CD4-positive, alpha-beta T cell (primary cell): ENCODE measurements around the gene RFX5. TPM values are rescaled to one million over a fixed set of nuclear protein-coding genes. Genes with fewer than 3 reads are reported as not detected.

Experiments
- ATAC-seq: fragments of 200-7000 bp; cut with Tn5 transposase; one replicate; pipeline ENCODE4 v1.10.0; 2022; ENCODE audit warnings: mild to moderate bottlenecking; ENCODE audit not compliant: poor library complexity
- CTCF ChIA-PET: fragments of 350-600 bp; sonication (Branson Sonifier 250); formaldehyde crosslinking; loops from one replicate; lab custom pipeline; 2021; ENCODE audit warnings: antibody characterized with exemption, inconsistent platforms; lab: Charles Lee
- POLR2A ChIA-PET: fragments of 350-600 bp; sonication (Branson Sonifier 250); formaldehyde crosslinking; loops from one replicate; lab custom pipeline; 2021; ENCODE audit warnings: antibody characterized with exemption, inconsistent platforms; lab: Charles Lee
- DNase-seq, 14 experiments: peaks; one replicate each; pipeline ENCODE4 v3.0.0-alpha.2; 2013 to 2020; ENCODE audit warnings: mixed read lengths in 2 of 14
- H3K27ac ChIP-seq, 2 donors: one replicate each; pipeline versions ENCODE4 v1.5.1 to v1.7.0; 2013; ENCODE audit warnings: low read length in 2 of 2, low read depth in 1 of 2, mild to moderate bottlenecking in 1 of 2
- H3K27me3 ChIP-seq, 2 experiments: 1 replicate in 1 of 2; 2 replicates in 1 of 2; pipeline versions ENCODE4 v1.6.1 to v1.7.0; 2013; ENCODE audit warnings: low read length in 2 of 2, control low read depth in 1 of 2, mild to moderate bottlenecking in 1 of 2, moderate library complexity in 1 of 2; ENCODE audit not compliant: insufficient read depth in 2 of 2, control insufficient read depth in 1 of 2
- H3K36me3 ChIP-seq: one replicate; pipeline ENCODE4 v1.6.1; 2013; ENCODE audit warnings: low read length, control low read depth; ENCODE audit not compliant: insufficient read depth
- H3K4me1 ChIP-seq: one replicate; pipeline ENCODE4 v1.6.1; 2013; ENCODE audit warnings: low read length, control low read depth; ENCODE audit not compliant: insufficient read depth
- H3K4me3 ChIP-seq: one replicate; pipeline ENCODE4 v1.5.1; 2013; ENCODE audit warnings: mild to moderate bottlenecking, low read length, moderate library complexity
- H3K9me3 ChIP-seq, 2 experiments: 1 replicate in 1 of 2; 2 replicates in 1 of 2; pipeline versions ENCODE4 v1.6.1 to v1.7.0; 2013; ENCODE audit warnings: low read length in 2 of 2, mild to moderate bottlenecking in 2 of 2, control low read depth in 1 of 2, moderate library complexity in 1 of 2; ENCODE audit not compliant: control insufficient read depth in 1 of 2, insufficient read depth in 1 of 2
- H3K27ac Mint-ChIP-seq: one replicate; pipeline ENCODE4 v1.8.0; 2020; ENCODE audit warnings: mixed read lengths
- H3K27me3 Mint-ChIP-seq: one replicate; pipeline ENCODE4 v1.8.0; 2021; ENCODE audit warnings: mixed read lengths
- H3K36me3 Mint-ChIP-seq: one replicate; pipeline ENCODE4 v1.8.0; 2021; ENCODE audit warnings: low read depth, mixed read lengths
- H3K4me1 Mint-ChIP-seq: one replicate; pipeline ENCODE4 v1.8.0; 2021; ENCODE audit warnings: low read depth, mixed read lengths
- H3K4me3 Mint-ChIP-seq: one replicate; pipeline ENCODE4 v1.8.0; 2020; ENCODE audit warnings: mild to moderate bottlenecking, mixed read lengths
- H3K9me3 Mint-ChIP-seq: one replicate; pipeline ENCODE4 v1.8.0; 2020; ENCODE audit warnings: mixed read lengths
- intact Hi-C, 2 experiments: fragments of 100-400 bp; cut with DNase I in 1 of 2; cut with micrococcal nuclease in 1 of 2; formaldehyde crosslinking; loops; one replicate each; pipeline versions ENCODE4 v1.15.1 to v1.9.0; 2023 to 2025; cut with DNase I, micrococcal nuclease
- total RNA-seq, 174 experiments: library from RNA in 2 of 174; stranded (reverse) in 2 of 174; gene quantifications; one replicate each; pipeline ENCODE4 v1.2.3 and lab custom pipeline; 2021 to 2026
- TF ChIP-seq, protein P1 (sequence below): fragments of 200-600 bp; IDR thresholded peaks from one replicate; pipeline ENCODE4 v1.8.0; 2022; ENCODE audit warnings: antibody characterized with exemption, mild to moderate bottlenecking

Gene RFX5
- total RNA-seq, 2 experiments from 2014 or later, result 62.0 to 65.7 TPM

- DNase-seq, result no peak
- Mint-ChIP-seq H3K9me3 (no peaks in the 10 kb centered on the region), H3K27ac (peak overlapping the region; percentile 45), H3K36me3 (peaks cover 82% of the 10 kb centered on the region), H3K4me1 (peaks cover 46% of the 10 kb centered on the region), H3K4me3 (no peak overlapping the region), H3K27me3 (no peaks in the 10 kb centered on the region)
- POLR2A ChIA-PET, result interaction anchor here (1.4 kb wide), 1 partner anchor 13 kb away, joined by 6 read pairs; the partner anchor contains the start of gene PI4KB
- intact Hi-C loops, result no loop called here
- Histone ChIP-seq H3K4me1 (peaks cover 28% of the 10 kb centered on the region), H3K27me3 (no peaks in the 10 kb centered on the region), H3K4me3 (no peak overlapping the region), H3K27ac (no peak overlapping the region), H3K9me3 (no peaks in the 10 kb centered on the region), H3K36me3 (peaks cover 88% of the 10 kb centered on the region)
- ATAC-seq, result no peak
- CTCF ChIA-PET, result interaction anchor here (1.3 kb wide), 1 partner anchor 26 kb away, joined by 7 read pairs; no protein-coding TSS in a partner anchor
- TF ChIP-seq, protein P1, sequence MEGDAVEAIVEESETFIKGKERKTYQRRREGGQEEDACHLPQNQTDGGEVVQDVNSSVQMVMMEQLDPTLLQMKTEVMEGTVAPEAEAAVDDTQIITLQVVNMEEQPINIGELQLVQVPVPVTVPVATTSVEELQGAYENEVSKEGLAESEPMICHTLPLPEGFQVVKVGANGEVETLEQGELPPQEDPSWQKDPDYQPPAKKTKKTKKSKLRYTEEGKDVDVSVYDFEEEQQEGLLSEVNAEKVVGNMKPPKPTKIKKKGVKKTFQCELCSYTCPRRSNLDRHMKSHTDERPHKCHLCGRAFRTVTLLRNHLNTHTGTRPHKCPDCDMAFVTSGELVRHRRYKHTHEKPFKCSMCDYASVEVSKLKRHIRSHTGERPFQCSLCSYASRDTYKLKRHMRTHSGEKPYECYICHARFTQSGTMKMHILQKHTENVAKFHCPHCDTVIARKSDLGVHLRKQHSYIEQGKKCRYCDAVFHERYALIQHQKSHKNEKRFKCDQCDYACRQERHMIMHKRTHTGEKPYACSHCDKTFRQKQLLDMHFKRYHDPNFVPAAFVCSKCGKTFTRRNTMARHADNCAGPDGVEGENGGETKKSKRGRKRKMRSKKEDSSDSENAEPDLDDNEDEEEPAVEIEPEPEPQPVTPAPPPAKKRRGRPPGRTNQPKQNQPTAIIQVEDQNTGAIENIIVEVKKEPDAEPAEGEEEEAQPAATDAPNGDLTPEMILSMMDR, result no peak
Observed at GRCh38 chr1:151314137-151314875, 32.7 kb downstream of the RFX5 start.

- H3K27me3 Mint-ChIP-seq, result no peaks in the 10 kb centered on the region
- ChIA-PET CTCF (interaction anchor here (1.3 kb wide), 1 partner anchor 27 kb away, joined by 7 read pairs; no protein-coding TSS in a partner anchor), POLR2A (interaction anchor here (0.6 to 1.4 kb wide), 2 partner anchors 14 to 84 kb away, joined by 3 to 6 read pairs; partner anchors contain the start of gene PI4KB)
- no peak overlapping the region for H3K4me3 ChIP-seq
- no peaks in the 10 kb centered on the region for H3K27me3 ChIP-seq
- H3K27ac Mint-ChIP-seq, result peak overlapping the region; percentile 59
- H3K4me1 Mint-ChIP-seq, result peaks cover 46% of the 10 kb centered on the region
- TF ChIP-seq, protein P1, result no peak
- no peak overlapping the region for H3K4me3 Mint-ChIP-seq
- intact Hi-C loops, result no loop called here
- no peaks in the 10 kb centered on the region for H3K9me3 ChIP-seq
- no peak overlapping the region for H3K27ac ChIP-seq
- H3K36me3 Mint-ChIP-seq, result peaks cover 83% of the 10 kb centered on the region
- H3K4me1 ChIP-seq, result peaks cover 28% of the 10 kb centered on the region
- peaks cover 88% of the 10 kb centered on the region for H3K36me3 ChIP-seq
- DNase-seq (no peak), ATAC-seq (no peak)
- no peaks in the 10 kb centered on the region for H3K9me3 Mint-ChIP-seq
Observed at GRCh38 chr1:151313501-151313900, 33.6 kb downstream of the RFX5 start.

GRCh38 chr1:151312826-151313225, 34.2 kb downstream of the RFX5 start:
- Mint-ChIP-seq H3K9me3 (no peaks in the 10 kb centered on the region), H3K27ac (peak overlapping the region; percentile 59), H3K4me3 (no peak overlapping the region), H3K36me3 (peaks cover 89% of the 10 kb centered on the region), H3K4me1 (peaks cover 46% of the 10 kb centered on the region), H3K27me3 (no peaks in the 10 kb centered on the region)
- TF ChIP-seq, protein P1, result no peak
- no peaks in the 10 kb centered on the region for H3K27me3 ChIP-seq
- no peak for DNase-seq
- H3K9me3 ChIP-seq, result no peaks in the 10 kb centered on the region
- no peak overlapping the region for H3K4me3 ChIP-seq
- intact Hi-C loops, result no loop called here
- POLR2A ChIA-PET, result interaction anchor here (0.6 to 2.1 kb wide), 2 partner anchors 15 to 85 kb away, joined by 3 to 8 read pairs; partner anchors contain the start of gene PI4KB
- peaks cover 94% of the 10 kb centered on the region for H3K36me3 ChIP-seq
- peaks cover 28% of the 10 kb centered on the region for H3K4me1 ChIP-seq
- no peak overlapping the region for H3K27ac ChIP-seq
- no peak for ATAC-seq
- CTCF ChIA-PET, result interaction anchor here (2.0 kb wide), 1 partner anchor 12 kb away, joined by 11 read pairs; no protein-coding TSS in a partner anchor
